H7 (cell line): ENCODE measurements around the gene CACNG4. TPM values are rescaled to one million over a fixed set of nuclear protein-coding genes. Genes with fewer than 3 reads are reported as not detected.

Experiments
- DNase-seq: peaks from one replicate; pipeline ENCODE4 v3.0.0; 2012
- H3K27me3 ChIP-seq: 2 replicates; pipeline ENCODE4 v1.6.0; 2011; ENCODE audit warnings: mild to moderate bottlenecking, low read length; ENCODE audit not compliant: control insufficient read depth, insufficient read depth
- H3K36me3 ChIP-seq: replicated peaks from 2 replicates; pipeline ENCODE4 v1.5.1; 2011; ENCODE audit warnings: low read length; ENCODE audit not compliant: control insufficient read depth, insufficient read depth
- H3K4me3 ChIP-seq: 2 replicates; pipeline ENCODE4 v1.5.1; 2011; ENCODE audit warnings: low read depth, mild to moderate bottlenecking, control low read depth, low read length, moderate library complexity; ENCODE audit not compliant: insufficient read depth
- total RNA-seq: library from RNA; depleted of rRNA; stranded (reverse); fragments of >200 nt; shearing (Covaris generic); gene quantifications from 2 replicates; pipeline ENCODE4 v1.2.3, GENCODE V29; 2014

The CACNG4 gene
- total RNA-seq, 1 experiment from 2014 or later, result 1.1 TPM

DNA sequence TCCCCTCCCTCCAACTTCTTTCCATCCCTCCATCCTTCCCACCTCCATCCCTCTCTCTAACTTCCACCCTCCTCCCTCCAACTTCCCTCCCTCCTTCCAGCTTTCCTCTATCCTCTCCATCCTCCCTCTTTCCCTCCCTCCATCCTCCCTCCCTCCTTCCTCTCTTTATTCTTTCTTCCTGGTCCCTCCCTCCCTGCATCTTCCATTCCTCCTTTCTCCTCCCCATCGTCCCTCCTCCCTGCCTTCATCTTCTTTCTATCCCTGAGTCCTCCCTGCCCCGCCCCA, 11.8 kb downstream of the CACNG4 start:
- no peak for DNase-seq
- Histone ChIP-seq H3K4me3 (no peak overlapping the region), H3K27me3 (no peaks in the 10 kb centered on the region)

DNA sequence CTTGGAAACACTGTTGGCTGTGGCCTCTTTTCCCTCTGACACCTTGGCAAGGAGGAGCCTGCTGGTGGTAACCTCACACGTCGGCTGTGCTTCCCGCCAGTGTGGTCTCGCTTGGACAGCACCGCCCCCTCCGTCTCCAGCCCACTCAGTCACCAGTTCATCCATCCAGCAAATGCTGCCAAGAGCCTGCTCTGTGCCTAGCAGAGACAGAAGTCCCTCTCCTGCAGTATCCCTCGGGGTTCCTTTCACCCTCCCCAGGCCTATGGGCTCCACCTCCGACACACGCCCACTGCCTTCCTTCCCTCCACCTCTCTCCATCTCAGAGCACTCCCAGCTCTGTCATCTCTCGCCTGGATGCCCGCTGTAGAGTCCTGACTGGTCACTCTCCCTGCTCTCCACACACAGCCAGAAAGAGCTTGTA, 12.3 kb downstream of the CACNG4 start:
- DNase-seq, result no peak
- Histone ChIP-seq H3K36me3 (no peaks in the 10 kb centered on the region), H3K4me3 (no peak overlapping the region), H3K27me3 (no peaks in the 10 kb centered on the region)

More for the DNA sequence above, 11.8 kb downstream of the CACNG4 start:
- H3K36me3 ChIP-seq, result no peaks in the 10 kb centered on the region

DNA sequence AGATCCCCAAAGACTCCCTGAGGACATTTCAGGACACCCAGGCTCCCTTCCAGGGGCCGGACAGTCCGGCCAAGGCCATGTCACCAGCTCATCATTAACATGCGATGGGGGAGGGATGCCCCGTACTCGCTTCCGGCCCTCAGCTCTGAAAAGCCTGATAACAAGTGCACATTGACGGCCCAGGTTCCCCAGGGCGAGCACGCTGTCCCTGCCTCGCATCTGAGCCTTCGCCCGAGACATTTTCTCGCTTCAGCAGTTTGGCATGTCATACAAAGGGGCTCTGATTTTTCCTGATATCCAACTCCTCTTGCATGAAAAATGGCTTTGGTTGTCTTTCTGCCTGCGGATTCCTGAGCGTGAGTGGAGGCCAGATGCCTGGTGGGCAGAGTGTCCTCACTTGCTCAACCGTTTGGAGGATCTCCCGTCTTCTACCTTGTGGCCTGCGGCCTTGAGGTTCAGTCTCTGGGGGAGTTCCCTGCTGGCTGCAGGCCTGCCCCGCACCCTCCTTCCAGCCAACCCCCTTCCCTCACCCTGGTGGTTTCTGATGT, 14.1 kb downstream of the CACNG4 start:
- H3K4me3 ChIP-seq, result no peak overlapping the region
- H3K27me3 ChIP-seq, result no peaks in the 10 kb centered on the region
- H3K36me3 ChIP-seq, result no peaks in the 10 kb centered on the region
- DNase-seq, result no peak

DNA sequence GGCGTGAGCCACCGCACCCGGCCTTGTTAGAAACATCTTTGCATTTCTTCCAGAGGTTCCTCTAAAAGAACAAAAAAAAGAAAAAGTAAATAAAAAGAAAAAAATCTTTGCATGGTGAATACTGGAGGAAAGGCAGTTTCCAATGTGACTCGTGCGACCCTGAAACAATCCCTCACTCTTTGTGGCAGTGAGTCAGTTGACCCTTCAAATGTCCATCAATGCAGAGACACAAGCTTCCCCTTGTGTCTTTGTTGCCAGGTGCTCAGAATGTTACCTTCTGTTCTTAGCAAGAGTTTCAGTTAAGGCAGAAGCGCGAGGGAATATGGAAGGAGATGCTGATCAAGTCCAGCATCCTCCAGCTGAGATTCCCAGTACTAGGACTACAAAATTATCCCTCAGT, 16.4 kb downstream of the CACNG4 start:
- DNase-seq, result no peak
- Histone ChIP-seq H3K36me3 (no peaks in the 10 kb centered on the region), H3K27me3 (no peaks in the 10 kb centered on the region), H3K4me3 (no peak overlapping the region)

DNA sequence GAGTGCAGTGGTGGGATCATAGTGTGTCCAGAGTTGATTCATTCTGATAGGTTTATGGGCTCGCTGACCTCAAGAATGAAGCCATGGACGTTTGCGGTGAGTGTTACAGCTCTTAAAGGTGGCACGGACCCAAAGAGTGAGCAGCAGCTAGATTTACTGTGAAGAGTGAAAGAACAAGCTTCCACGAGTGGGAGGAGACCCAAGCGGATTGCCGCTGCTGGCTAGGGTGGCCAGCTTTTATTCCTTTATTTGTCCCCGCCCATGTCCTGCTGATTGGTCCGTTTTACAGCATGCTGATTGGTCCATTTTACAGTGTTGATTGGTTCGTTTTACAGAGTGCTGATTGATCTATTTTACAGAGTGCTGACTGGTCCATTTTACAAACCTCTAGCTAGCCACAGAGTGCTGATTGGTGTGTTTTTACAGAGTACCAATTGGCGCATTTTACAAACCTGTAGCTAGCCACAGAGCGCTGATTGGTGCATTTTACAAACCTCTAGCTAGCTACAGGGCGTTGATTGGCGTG, 17.5 kb downstream of the CACNG4 start:
- Histone ChIP-seq H3K4me3 (no peak overlapping the region), H3K36me3 (no peaks in the 10 kb centered on the region), H3K27me3 (no peaks in the 10 kb centered on the region)
- DNase-seq, result no peak

DNA sequence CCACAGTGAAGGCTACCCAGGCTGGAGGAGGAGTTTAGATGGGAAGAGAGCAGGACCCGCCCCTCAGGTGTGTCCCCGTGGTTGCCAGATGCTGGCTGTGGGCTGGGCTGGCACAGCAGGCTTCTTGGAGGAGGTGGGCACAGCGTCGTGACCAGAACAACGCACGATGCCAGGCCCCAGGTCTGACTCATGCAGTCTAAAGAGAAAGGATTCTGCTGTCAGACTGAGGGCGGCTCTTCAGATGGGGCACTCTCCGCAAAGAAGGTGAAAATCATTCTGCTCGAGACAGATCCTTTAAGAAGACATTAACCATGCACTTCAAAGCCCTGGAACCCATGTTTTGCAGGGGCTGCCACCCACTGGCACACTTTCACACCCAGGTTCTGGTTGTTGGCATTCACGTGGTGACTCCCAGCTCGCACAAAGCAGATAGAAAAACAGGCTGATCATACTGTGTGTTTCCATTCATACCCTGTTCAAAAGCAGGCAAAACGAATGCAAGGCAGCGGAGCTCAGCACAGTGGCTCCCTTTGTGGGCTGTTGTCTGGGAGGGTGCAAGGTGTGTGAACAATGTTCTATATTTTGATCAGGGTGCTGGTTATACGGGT, 19.0 kb downstream of the CACNG4 start:
- Histone ChIP-seq H3K36me3 (no peaks in the 10 kb centered on the region), H3K4me3 (no peak overlapping the region), H3K27me3 (no peaks in the 10 kb centered on the region; the same call in 1 of the 2 replicates)
- peak; percentile 57 for DNase-seq

DNA sequence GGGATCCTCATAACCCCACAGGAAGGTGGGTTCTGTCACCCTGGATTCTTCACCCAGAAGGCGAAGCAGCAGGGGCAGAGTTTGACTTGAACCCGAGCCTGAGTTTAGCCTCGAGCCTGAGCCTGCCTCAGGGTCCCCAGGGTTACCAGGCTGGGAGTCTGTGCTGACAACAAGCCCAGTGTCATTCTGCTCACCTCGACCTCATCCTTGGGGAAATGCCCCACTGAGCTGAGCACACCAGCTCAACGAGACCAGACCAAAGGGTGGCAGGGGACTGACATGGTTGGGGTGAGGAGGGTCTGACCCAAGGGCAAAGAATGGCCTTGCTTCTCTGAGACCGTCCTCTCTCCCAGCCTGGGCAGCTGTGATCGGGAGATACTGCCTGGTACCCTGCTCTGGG, 20.2 kb downstream of the CACNG4 start:
- Histone ChIP-seq H3K4me3 (no peak overlapping the region), H3K36me3 (no peaks in the 10 kb centered on the region), H3K27me3 (no peaks in the 10 kb centered on the region; the same call in 1 of the 2 replicates)
- no peak for DNase-seq

DNA sequence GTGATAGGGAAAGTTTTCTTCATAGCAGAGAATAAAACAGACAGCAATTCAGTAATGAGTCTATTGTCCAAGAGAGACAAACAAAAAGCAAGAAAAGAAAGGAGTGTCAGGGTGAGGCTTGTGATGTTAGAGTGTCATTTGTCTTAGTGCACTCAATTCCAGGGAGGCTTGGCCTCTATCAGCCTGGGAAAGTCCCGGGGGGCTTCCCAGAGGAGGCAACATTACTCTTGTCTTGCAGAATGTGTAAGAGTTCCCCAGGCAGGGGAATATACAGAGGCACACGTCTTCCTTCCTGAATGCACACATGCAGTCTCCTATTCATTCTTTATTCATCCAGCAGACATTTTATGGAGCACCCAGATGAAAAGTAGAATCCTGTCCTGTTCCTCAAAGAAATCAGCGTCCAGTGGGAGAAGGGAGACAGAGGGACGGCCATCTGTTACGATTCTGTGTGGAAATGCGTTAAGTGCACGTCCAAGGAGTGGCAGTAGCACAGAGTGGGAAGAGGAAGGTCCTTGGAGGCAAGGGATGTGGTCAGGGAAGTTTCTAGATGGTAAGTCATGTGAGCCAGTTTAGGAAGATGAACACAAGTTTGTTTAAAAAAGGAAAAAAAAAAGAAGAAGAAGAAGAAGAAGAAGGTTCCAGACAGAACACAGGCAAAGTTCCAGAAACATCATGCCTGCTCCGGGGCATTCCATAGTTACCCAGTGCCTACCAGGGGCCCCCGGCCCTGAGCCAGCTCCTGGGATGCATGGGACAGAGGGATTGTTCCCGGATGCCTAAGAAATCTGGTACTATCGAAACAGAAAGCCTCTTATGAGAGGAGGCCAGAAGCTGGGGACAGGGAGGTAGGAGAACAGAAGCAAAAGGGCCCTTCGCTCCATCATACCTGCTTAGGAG, 21.1 kb downstream of the CACNG4 start:
- Histone ChIP-seq H3K36me3 (no peaks in the 10 kb centered on the region), H3K4me3 (no peak overlapping the region), H3K27me3 (no peaks in the 10 kb centered on the region; the same call in 1 of the 2 replicates)
- no peak for DNase-seq

DNA sequence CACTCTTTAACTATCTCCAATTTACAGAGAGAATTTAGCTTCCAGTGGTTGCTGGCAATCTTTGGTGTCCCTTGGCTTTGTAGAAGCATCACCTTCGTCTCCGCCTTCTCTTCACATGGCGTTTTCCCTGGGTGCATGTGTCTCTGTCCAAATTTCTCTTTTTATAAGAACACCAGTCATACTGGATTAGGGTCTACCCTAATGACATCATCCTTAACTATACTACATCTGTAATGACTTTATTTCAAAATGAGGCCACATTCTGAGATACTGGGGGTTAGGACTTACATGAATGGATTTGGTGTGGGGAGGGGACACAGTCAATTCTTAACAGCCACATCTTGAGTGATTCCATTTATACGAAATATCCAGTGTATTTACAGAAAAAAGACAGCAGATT, 22.2 kb downstream of the CACNG4 start:
- no peaks in the 10 kb centered on the region for H3K36me3 ChIP-seq
- no peak for DNase-seq
- H3K27me3 ChIP-seq, result no peaks in the 10 kb centered on the region; the same call in 1 of the 2 replicates
- no peak overlapping the region for H3K4me3 ChIP-seq

DNA sequence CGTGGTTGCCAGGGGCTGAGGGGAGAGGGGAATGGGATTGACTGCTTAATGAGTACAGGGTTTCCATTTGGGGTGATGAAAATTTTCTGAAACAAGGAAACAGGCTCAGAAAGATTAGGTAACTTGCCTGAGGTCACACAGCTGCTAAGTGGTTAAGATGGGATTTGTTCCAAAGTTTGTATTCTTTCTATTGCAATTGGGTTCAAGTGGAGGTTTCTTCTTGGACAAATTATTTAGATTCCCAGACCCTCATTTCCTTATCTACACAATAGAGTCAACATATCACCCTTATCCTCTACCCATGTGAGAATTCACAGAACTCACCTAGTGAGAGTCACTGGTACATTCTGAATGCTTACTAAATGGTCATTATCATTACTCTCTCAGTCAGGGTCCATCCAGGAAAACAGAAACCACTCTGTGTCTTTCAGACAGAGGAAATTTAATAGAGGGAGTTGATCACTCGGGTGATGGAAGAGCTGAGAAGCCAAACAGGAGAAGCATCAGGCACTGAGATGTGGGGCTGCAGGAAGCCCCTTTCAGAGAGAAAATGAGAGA, 22.6 kb downstream of the CACNG4 start:
- Histone ChIP-seq H3K4me3 (no peak overlapping the region), H3K27me3 (no peaks in the 10 kb centered on the region; the same call in 1 of the 2 replicates), H3K36me3 (no peaks in the 10 kb centered on the region)
- DNase-seq, result no peak

DNA sequence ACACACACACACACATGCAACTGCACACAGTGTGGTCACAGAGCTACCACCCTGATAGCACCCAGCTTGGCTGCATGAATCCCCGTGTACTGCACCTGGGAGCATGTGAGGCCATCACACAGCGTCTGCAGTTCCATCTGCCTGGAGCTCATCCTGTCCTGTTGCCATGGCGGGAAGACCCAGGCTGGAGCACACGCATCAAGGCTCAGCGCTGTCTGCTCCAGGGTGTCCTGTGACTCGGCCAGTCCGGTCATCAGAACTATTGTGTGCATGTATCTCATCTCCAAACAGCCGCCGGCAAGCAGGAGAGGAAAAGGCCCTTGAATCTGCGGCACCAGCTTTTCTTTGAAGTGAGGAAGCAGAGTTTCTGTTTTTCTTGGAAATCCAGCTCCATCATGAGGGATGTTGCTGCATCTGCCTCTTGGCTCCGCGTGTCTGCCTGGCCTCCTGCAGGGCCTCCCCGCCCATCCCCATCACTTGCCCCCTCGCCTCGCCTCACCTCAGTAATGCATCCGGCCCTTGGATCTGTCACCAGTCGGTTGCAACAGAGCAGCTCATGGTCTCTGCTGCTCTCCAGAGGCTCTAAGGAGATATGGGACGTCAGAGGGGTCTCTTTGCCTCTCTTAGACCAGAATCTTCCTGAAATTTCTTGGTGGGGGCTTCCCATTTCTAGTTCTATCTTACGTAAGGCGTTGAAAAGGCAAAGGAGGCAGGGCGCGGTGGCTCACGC, 23.7 kb downstream of the CACNG4 start:
- DNase-seq, result peak; percentile 62
- H3K4me3 ChIP-seq, result no peak overlapping the region
- H3K27me3 ChIP-seq, result no peaks in the 10 kb centered on the region; the same call in 1 of the 2 replicates
- no peaks in the 10 kb centered on the region for H3K36me3 ChIP-seq

DNA sequence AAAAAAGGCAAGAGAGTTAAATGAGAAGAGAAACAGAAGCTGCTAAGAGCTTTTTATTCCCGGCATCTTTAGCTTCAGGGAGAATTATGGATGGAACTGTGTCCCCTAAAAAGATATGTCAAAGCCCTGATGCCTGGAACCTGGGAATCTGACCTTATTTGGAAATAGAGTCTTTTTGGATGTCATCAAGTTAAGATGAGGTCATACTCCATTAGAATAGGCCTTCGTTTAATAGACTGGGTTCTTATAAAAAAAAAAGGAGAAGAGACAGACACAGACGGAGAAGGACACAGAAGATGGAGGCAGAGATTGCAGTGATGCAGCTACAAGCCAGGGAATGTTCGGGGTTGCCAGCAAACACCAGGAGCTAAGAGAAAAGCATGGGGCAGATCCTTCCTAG, 24.6 kb downstream of the CACNG4 start:
- no peak overlapping the region for H3K4me3 ChIP-seq
- no peaks in the 10 kb centered on the region for H3K36me3 ChIP-seq
- no peaks in the 10 kb centered on the region; the same call in 1 of the 2 replicates for H3K27me3 ChIP-seq
- no peak for DNase-seq

DNA sequence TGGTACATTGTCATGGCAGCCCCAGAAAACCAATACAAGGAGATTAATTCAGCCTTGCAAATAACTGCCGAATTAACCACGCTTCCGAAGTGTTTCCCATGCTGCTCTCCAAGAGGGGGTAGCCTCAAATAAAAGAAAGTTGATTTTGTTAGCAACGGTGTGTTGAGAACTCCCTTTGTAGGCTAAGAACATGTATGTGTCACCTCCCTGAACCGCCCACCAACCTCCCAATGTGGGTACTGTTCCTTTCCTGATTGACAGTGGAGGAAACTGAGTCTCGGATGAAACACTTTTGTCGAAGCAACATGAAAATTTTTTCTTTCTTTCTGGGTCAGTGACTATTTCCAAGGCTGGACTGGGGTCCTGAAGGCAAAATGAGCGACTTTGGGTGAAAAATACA, 25.1 kb downstream of the CACNG4 start:
- Histone ChIP-seq H3K27me3 (no peaks in the 10 kb centered on the region; the same call in 1 of the 2 replicates), H3K4me3 (no peak overlapping the region), H3K36me3 (no peaks in the 10 kb centered on the region)
- DNase-seq, result no peak

DNA sequence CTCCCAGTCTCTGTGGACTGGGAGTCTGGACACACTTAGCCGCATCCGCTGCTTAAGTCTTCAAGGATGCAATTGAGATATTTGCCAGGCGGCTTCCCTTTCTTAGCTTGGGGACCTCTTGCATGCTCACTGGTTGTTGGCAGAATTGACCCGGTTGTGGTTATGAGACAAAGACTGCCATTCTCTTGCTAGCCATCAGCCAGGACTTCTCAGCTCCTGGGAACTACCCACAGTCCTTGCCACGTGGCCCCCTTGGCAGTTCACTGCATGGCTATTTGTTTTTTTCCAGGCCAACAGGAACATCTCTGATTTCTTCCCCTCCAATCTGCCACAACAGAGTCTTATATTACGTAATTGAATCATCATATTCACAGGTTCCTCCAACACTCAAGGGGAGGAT, 25.5 kb downstream of the CACNG4 start:
- no peak for DNase-seq
- no peaks in the 10 kb centered on the region for H3K36me3 ChIP-seq
- H3K4me3 ChIP-seq, result no peak overlapping the region
- H3K27me3 ChIP-seq, result no peaks in the 10 kb centered on the region; the same call in 1 of the 2 replicates
